CD1c-positive myeloid dendritic cell (primary cell): ENCODE results near the gene RGS1.

Experiments used
- DNase-seq: peaks from one replicate; pipeline ENCODE4 v3.0.0-alpha.2; 2016; ENCODE audit errors: extremely low spot score

RGS1 gene

DNA sequence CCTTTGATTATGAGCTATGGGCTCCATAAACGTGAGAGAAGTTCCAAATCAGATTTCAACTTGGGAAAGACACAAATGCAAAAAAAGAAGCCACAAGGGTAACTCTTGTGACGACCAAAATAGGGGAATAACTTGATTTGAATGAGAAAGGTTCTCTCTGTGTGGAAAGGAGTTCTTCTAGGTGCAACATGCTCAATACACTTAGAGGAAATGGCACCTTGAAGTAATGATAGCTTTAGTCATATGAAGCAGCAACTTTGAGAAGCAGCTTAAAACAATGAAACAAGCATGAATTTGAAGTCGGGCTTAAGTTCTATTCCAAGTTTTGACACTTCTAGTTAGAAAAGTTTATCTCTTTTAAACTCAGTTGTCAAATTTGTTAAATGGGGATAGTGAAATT lies 21.8 kb upstream of the RGS1 start:
- DNase-seq: no peak

DNA sequence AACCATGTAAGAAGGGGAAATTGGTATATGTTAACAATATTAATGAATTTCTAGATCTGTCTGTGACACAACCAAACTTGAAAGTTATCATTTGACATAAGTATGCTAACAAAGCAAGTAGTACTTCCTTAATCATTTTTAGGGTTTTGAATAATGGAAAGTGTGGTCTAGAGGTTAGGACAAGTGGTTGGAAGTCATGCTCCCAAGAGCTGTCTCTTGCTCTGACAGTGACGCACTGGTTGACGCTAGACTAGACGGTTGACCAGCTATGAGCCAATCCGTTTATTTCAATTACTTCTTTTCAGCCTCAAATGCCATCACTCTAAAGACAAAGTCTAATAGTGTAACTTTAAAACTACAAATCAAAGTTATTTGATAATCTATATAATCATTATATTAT lies 20.7 kb upstream of the RGS1 start:
- no peak for DNase-seq

DNA sequence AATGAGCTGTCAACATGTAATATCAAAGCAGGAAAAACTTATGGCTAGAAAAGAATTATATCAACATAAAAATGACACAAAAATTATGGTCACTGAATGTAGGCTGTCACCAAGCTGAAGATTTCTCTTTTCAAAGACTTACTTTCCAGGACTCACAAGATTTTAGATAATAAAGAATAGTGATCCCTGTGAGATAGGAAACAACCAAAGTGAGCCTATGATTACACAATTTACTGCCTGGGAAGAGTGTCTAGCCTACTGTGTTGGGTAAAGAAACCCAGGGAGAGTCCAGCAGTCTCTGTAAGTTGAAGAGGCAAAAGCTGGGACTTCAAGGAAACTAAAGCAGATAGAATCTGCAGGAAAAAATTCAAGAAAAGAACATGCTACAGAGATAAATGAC lies 20.2 kb upstream of the RGS1 start:
- no peak for DNase-seq

DNA sequence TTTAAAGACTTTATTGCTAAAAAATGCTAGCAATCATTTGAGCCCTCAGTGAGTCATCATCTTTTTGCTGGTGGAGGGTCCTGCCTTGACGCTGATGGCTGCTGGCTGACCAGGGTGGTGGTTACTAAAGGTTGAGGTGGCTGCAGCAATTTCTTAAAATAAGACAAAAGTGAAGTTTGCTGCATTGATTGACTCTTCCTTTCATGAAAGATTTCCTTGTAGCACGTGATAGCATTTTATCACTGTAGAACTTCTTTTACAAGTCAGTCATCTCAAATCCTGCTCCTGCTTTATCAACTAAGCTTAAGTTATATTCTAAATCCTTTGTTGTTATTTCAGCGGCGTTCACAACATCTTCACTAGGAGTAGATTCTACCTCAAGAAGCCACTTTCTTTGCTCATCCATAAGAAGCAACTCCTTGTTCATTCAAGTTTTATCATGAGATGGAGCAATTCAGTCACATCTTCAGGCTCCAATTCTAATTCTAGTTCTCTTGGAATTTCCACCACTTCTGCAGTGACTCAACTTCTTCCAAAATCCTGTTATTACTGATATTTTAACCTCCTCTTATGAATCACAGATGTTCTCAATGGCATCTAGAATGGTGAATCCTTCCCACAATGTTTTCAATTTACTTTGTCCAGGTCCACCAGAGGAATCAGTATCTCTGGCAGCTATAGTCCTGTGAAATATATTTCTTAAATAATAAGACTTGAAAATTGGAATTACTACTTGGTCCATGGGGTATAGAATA lies 17.6 kb upstream of the RGS1 start:
- DNase-seq: no peak

DNA sequence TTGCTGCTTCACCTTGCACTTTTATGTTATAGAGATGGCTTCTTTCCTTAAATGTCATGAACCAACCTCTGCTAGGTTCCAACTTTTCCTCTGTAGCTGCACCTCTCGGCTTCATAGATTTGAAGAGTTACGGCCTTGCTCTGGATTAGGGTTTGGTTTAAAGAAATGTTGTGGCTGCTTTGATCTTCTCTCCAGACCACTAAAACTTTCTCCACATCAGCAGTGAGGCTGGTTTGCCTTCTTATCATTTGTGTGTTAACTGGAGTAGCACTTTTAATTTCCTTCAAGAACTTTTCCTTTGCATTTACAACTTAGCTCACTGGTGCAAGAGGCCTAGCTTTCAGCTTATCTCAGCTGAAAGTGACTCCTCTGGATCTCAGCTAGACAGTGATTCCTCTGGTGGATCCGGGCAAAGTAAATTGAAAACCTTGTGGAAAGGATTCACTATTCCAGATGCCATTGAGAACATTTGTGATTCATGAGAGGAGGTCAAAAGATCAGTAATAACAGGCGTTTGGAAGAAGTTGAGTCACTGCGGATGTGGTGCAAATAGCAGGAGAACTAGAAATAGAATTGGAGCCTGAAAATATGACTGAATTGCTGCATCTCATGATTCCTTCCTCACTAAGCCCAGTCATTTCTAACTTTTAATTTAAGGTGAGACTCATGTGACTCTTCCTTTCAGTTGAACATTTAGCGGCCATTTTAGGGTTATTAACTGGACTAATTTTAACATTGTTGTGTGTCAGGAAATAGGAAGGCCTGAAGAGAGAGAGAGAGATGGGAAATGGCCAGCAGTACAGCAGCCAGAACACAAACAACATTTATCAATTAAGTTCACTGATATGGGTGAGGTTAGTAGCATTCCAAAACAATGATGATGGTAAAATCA lies 16.2 kb upstream of the RGS1 start:
- no peak for DNase-seq

DNA sequence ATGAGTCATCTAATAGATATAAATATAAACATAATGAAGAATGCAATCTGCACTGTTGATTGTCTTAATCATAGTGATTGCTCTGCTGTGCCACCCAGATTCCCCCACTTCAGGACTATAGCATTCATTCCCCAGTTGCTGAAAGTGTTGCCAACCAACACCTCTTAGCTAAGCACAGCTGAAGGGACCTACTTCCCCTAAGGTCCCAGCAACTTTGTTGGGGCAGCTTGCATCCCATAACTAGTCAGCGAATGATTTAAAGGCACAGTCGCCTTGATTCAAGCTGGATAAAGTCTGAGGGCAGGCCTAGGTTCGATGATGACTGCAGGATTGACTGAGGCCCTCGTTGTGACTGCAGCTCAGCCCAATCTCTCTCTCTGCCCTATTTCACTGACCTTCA lies 14.3 kb upstream of the RGS1 start:
- no peak for DNase-seq

DNA sequence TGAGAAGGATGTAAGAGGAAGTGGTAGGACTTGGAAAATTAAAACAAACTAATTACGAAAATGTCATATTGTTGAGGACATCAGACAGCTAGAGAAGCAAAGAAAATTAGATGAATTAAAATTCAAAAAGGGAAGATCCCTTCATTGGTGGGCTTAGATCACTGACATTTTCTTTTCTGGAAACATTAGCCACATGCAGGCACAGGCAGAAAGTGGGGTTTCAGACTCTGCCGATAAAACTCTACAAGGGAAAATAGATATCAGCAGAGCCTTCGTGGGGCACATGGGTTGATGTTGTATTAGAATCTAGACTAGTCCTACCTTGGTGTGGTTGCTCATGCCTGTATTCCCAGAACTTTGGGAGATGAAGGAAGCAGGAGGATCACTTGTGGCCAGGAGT lies 12.4 kb upstream of the RGS1 start:
- no peak for DNase-seq

DNA sequence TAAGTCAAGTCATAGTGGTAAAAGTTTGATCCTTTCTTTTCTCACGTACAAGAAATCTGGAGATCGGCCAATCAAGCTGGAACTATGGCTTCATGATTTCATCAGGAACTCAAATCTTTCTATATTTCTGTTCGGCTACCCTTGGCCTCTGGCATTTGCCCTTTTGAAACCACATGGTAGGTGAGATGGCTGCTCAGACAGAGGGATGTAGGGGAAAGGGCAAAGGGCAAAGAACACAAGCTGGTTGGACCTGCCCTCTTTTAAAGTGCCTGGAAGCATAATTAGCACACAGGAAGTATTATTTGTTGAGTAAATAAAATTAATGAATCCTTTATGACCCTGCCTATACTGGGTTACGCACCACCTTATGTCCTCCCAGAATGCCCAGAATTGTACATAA lies 11.5 kb upstream of the RGS1 start:
- no peak for DNase-seq

DNA sequence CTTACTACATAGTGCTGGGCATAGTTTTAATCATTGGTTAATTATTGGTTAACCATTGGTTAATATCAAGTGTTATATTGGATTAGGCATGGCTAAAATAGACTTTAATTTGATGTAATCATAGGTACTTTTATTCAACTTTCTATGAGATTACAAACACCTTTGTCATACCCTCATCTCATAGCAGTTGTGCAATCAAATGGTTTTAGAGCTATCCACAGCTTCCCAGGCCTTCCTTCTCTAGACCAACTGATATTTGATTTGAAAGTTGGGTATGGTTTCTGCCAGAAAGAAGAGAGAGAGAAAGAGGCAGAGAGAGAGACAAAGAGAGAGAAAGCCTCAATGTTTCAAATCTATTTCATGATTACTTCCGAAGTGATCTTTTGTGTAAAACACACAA lies 9.6 kb upstream of the RGS1 start:
- DNase-seq: no peak

DNA sequence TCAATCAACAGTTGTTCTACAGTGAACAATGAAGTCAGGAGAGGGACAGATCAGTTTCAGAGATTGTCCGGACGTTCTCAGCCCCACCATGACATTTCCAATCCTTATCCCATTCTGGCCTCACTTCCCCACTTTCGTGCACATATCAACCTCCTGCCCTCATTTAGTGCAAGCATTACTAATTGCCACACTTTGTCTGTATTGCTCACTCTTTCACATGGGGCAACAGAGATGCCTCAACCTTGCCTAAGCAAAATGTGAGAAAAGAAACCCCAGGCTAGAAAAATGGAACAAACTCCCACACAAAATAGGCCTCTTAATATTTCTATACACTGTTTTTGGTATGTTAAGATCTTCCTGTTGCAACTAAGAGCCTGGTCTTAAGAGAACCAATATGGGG lies 8.9 kb upstream of the RGS1 start:
- peak; percentile 35 for DNase-seq

DNA sequence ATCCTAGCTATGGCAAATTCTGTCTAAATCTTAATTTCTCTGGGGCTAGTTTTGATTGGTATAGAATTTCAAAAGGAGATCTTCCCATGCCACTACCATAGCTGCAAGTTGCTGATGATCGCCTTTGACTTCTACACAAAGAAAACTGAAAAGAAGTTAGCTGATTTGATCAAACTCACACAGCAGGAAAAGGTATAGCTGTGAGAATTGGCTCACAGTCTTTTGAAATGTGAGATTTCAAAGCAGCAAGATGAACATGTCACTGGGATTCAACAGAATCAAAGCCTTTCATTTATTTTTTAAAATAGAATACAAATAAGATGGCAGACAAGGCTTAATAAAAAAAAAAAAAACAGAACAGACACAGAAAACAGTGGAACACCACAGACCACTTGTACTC lies 7.5 kb upstream of the RGS1 start:
- no peak for DNase-seq

DNA sequence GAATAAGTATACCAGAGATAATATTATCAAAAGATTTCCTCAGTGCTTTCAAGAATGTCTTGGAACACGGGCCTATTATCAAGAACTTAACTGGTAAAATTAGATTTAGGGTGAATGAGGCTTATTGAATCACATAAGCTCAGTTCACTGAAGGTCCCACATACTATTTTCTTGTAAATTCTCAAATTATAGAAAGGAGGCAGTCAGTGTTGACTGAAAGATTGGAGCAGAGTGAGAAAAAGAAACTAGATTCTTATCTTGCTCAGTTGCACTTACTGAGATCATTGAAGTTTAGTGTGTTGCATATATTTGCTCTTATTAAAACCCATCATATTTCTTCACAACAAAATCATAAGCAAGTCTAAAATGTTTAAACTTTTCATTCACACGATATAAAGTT lies 3.9 kb upstream of the RGS1 start:
- DNase-seq: no peak

DNA sequence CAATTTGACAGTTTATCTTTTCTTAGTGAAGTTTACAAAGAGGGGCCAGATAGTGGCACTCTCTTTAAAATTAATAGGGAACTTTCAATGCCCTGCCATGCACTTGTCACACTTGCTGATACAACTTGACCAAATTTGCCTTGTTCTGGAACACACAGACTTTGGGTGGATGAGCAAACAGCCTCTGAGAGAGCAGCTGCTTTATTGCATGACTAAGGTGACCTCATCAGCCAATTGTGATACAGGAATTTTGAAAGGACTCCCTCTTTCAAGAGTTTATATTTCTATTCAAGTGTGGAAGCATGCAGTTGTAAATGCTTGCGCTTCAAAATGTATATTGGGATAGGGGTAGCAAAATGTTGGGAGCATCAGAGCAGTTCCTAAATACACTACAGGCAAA lies 2.1 kb upstream of the RGS1 start:
- no peak for DNase-seq

DNA sequence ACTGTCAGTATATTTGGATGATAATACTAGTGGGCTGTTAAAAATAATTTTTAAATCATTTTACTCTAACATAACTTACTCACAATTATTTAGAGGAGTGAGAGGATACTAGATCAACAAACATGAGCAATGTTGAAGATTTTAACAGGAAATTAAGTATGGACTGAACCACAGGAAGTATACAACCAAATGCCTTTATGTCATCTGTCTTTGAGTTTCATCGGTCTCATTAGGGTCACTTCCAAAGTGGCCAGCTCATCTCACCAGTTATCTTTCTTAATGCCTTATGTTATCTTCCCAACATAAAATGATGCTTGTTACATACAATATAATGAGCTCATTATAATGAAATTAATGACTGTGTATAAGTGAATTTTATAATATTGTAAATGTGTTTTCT lies 1.5 kb upstream of the RGS1 start:
- no peak for DNase-seq

DNA sequence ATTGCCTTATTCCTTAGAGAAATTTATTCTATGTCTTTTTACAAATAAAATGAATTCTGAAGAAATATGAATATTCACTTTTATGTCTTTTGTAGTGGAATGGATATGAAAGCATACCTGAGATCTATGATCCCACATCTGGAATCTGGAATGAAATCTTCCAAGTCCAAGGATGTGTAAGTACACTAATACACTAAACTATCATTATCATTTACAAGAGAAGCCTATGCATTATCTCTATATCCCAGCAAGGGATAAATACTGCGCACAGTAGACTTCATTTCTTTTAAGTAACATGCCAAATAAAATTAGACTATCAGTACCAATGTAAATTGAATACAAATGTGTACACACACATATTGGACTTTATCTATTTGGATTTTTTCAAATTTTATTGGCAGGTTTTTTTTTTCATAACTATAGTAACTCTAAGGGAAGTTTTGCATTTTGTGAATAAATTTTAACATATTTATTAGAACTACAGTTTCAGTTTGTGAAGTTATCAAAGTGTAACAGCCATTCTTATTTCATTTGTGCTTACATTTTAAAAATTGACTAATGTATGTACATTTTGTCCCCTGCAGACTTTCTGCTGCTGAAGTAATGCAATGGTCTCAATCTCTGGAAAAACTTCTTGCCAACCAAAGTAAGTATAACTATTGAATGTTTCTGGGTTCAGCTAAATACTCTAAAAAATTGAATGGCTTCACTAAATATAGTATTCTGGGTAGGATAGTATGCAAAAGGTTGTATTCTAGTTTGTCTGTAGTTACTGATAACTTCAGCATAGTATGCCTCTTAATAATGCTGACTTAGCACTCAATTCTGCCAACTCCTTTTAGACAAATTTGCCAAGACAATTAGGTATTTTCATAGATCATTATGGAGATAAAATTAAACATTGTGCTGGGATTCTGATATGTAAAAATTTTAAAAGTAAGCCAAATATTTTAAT lies 894 bp downstream of the RGS1 start:
- DNase-seq: no peak

DNA sequence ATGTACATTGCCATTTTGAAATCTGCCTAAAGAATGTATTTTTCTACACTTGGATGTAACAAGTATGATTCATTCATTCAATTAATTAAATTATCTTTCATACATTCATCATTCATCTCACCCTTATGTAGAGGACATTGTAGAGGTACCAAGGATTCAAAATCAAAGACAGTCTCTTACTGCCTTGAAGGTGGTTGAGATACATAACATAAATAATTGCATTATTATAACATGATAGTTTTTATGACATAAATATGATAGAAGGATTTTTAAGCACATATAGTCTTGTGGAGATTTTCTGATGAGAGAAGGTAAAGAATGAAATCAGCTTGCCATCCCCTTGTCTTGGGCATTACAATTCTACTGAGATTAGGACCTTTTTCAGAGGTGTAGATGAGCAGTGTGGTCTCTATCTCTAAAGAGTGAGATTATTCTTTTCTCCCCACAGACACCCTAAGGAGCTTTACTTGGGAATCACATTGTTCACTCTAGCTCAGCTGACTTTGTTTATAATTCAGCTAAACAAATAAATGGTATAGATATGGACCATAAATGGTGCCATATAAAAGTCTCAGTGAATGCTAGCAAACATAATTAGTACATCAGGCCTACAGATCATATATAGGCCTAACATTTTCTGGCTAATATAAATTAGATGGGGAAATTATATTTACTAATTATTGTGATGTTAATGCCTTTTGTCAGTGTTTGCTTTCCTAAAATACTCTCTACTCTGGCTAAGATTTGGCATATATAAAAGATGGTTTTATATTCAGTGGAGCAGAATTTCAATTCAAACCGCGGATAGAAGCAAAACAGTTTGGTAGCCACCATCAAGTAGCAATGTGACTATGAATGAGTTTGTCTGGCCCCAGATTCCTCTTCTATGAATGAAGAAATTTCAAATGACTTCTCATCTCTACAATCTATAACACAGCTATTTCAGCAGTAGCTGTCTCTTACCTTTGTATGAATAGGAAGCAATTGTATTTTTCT lies 1.9 kb downstream of the RGS1 start:
- DNase-seq: no peak

DNA sequence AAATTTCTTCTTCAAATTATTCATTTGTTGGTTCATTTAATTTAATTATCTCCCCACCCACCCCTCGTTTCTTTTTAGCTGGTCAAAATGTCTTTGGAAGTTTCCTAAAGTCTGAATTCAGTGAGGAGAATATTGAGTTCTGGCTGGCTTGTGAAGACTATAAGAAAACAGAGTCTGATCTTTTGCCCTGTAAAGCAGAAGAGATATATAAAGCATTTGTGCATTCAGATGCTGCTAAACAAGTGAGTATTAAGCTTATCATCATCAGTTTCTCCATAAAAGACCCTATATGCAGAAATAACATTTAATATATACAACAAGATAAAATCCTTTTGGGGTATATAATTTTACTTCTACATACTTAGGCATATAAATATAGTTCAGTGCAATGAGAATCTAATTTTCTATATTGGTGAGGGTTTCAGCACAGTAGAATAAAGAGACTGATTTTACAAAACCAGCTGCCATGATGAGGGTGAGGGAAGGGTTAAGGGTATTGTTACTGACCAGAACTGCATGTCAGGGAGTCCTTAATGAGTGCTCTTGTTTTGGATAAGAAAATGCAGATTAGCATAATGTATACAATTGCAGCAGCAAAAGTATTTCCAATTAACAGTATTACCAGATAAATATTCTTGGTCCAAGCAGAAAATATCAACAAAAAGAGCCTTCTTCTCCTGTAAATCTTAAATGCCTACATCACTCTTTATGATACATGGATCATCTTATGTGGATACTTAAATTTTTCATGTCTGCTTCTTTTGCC lies 2.8 kb downstream of the RGS1 start:
- DNase-seq: no peak

DNA sequence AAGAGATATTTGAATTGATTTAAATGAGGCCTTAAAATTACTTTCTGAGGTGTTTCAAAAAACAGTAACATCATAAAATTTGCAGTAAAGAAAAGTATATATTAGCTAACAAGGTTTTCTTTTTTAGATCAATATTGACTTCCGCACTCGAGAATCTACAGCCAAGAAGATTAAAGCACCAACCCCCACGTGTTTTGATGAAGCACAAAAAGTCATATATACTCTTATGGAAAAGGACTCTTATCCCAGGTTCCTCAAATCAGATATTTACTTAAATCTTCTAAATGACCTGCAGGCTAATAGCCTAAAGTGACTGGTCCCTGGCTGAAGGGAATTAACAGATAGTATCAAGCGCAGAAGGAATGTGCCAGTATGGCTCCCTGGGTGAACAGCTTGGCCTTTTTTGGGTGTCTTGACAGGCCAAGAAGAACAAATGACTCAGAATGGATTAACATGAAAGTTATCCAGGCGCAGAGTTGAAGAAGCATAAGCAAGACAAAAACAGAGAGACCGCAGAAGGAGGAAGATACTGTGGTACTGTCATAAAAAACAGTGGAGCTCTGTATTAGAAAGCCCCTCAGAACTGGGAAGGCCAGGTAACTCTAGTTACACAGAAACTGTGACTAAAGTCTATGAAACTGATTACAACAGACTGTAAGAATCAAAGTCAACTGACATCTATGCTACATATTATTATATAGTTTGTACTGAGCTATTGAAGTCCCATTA lies 3.6 kb downstream of the RGS1 start:
- peak; percentile 11 for DNase-seq

DNA sequence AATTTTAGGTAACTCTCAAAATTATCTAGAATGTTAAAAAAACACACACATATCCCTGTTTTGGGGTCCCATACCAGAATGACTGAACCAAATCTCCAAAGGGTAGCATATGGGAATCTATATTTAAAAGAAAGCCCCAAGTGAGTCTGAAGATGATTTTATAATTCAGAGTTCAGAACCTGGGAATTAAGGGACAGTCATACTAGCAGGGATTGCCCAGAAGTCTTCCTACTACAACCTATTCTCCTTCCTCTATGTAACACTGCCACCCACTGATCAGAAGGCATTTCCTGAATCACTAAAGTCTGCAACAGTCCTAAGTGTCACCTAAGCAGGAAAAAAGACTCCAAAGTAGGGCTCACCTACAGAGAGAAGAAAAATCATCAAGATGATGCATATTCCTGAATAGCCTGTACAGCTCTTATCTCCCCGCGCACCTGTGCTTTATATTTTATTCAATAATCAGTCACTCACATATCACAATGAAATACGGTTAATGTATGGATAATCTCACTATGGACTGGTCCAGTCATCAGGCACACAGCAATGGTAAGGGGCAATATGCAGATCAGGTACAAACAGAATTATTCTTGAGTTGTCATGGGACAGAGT lies 4.9 kb downstream of the RGS1 start:
- peak; percentile 60 for DNase-seq
